ENCODE results near the gene TUT4. TPM values are rescaled to one million over a fixed set of nuclear protein-coding genes. Genes with fewer than 3 reads are reported as not detected.

Gene TUT4
- total and polyA plus RNA-seq, 2 donors from 2014 or later, result 19.7 to 47.8 TPM

DNA sequence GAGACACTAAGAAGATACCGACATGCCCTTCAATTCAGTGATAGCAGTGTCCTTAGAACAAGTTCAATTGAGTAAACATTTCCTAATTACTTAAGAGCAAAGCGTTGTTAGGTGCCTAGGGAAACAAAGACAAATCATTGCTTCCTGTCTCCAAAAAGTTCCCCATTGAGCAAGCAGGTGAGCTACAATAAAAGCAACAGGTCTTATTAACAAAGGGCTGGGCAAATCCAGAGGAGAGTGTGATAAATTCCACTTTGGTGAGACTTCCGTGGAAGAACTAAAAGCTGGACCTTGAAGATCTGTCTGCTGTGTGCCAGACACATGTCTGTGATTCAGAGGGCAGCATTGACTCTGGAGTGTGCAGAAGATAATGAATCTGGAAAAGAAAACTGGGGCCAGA is 1.9 kb upstream of the TUT4 start:
- H3K9ac ChIP-seq (ENCODE audit: low read length in 3 of 3), result no peak overlapping the region
- H3K27ac ChIP-seq (ENCODE audit: low read depth in 2 of 2, low read length in 2 of 2), result no peak overlapping the region
- no peak overlapping the region for H3K4me3 ChIP-seq (ENCODE audit: low read length in 3 of 3)
- intact Hi-C loops (cut with DNase I), result no loop called here
- DNase-seq (peak in 2 of 5 donors; percentile 12 to 25), FAIRE-seq (no peak)
- TF ChIP-seq, protein P1, sequence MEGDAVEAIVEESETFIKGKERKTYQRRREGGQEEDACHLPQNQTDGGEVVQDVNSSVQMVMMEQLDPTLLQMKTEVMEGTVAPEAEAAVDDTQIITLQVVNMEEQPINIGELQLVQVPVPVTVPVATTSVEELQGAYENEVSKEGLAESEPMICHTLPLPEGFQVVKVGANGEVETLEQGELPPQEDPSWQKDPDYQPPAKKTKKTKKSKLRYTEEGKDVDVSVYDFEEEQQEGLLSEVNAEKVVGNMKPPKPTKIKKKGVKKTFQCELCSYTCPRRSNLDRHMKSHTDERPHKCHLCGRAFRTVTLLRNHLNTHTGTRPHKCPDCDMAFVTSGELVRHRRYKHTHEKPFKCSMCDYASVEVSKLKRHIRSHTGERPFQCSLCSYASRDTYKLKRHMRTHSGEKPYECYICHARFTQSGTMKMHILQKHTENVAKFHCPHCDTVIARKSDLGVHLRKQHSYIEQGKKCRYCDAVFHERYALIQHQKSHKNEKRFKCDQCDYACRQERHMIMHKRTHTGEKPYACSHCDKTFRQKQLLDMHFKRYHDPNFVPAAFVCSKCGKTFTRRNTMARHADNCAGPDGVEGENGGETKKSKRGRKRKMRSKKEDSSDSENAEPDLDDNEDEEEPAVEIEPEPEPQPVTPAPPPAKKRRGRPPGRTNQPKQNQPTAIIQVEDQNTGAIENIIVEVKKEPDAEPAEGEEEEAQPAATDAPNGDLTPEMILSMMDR (IDR thresholded peaks at IDR 0.05; ENCODE audit: borderline replicate concordance, extremely low read depth, insufficient read depth), result no peak
- no peaks in the 10 kb centered on the region for H3K9me3 ChIP-seq (ENCODE audit: control insufficient read depth in 2 of 3, insufficient read depth in 1 of 3, low read length in 3 of 3)
- H3K36me3 ChIP-seq (ENCODE audit: control insufficient read depth in 2 of 3, insufficient read depth in 3 of 3, low read length in 3 of 3), result no peaks in the 10 kb centered on the region
- no peaks in the 10 kb centered on the region for H3K27me3 ChIP-seq (ENCODE audit: control insufficient read depth, insufficient read depth, low read length)
- H3K4me1 ChIP-seq (ENCODE audit: control insufficient read depth in 2 of 3, insufficient read depth in 2 of 3, low read depth in 1 of 3, low read length in 3 of 3), result peaks cover 0 to 3% (median 3%) of the 10 kb centered on the region in 3 donors

DNA sequence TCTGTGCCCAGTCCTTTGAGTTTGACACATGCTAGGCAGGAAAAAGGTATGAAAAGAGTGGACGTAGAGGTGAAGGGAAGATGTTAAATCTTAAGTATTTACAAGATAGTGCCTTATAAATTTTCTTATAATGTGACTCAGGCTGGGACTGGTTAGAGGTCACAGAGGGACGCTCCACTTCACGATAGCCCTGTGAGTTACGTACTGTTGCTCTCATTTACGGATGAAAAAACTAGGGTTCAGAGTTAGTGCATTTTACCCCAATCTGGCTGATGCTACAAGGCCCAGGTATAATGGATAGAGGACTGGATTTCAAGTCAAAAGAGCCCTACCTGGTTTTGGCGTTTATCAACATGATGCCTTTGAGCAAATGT is 1.4 kb upstream of the TUT4 start:
- H3K27me3 ChIP-seq (ENCODE audit: control insufficient read depth, insufficient read depth, low read length), result no peaks in the 10 kb centered on the region
- H3K4me1 ChIP-seq (ENCODE audit: control insufficient read depth in 2 of 3, insufficient read depth in 2 of 3, low read depth in 1 of 3, low read length in 3 of 3), result peaks cover 0 to 3% (median 3%) of the 10 kb centered on the region in 3 donors
- no peaks in the 10 kb centered on the region for H3K36me3 ChIP-seq (ENCODE audit: control insufficient read depth in 2 of 3, insufficient read depth in 3 of 3, low read length in 3 of 3)
- no peaks in the 10 kb centered on the region for H3K9me3 ChIP-seq (ENCODE audit: control insufficient read depth in 2 of 3, insufficient read depth in 1 of 3, low read length in 3 of 3)
- H3K27ac ChIP-seq (ENCODE audit: low read depth in 2 of 2, low read length in 2 of 2), result no peak overlapping the region
- no peak for FAIRE-seq
- intact Hi-C loops (cut with DNase I), result no loop called here
- TF ChIP-seq, protein P1 (IDR thresholded peaks at IDR 0.05; ENCODE audit: borderline replicate concordance, extremely low read depth, insufficient read depth), result no peak
- peak overlapping the region in 2 of 3 donors; percentile 65 to 80 for H3K4me3 ChIP-seq (ENCODE audit: low read length in 3 of 3)
- no peak for DNase-seq
- H3K9ac ChIP-seq (ENCODE audit: low read length in 3 of 3), result peak overlapping the region in 2 of 3 donors; percentile 54 to 90

DNA sequence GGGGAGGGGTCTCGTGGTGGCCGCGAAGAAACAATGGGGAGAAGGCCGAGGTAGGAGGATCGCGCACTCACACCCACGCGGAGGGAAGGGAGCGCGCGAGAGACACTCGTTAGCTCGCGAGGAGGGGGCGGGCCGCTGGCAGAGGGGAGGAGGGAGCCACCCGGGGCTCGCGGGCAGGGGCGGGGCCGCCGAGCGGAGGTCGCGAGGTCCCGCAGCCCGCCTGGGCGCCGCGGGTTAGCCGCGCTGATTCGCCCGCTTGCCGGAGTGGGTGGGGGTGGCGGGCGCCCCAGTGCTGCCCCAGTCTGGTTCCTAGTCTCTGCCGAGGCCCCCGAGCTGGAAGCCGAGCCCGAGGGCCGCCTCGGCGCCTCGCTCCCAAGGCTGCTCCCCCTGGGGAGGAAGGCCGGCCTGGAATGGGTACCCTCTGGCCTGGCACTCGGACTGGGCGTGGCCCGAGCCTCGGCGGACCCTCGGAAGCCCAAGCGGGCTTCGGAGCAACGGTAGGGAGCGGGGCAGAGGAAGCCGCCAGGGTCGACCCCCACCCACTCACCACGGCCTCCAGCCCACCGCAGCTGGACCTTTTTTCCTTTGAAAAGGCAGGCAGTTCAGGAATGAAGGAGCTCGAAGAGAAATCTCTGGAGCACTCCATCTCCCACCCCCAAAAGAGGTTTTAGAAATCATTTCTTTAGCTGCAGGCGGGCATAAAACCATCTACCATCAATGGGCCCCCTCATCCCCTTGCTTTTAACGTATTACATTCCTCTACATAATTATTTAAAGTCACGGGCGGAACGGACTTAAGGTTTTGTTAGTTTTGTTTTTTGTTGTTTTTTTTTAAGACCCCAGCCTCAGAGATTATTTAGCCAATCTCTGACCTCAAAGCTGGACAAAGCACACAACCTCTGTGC is 722 bp upstream of the TUT4 start:
- intact Hi-C loops (cut with DNase I), result no loop called here
- peak overlapping the region; percentile 65 to 80 (median 69) for H3K4me3 ChIP-seq (ENCODE audit: low read length in 3 of 3)
- no peaks in the 10 kb centered on the region for H3K27me3 ChIP-seq (ENCODE audit: control insufficient read depth, insufficient read depth, low read length)
- peaks cover 0 to 3% (median 3%) of the 10 kb centered on the region in 3 donors for H3K4me1 ChIP-seq (ENCODE audit: control insufficient read depth in 2 of 3, insufficient read depth in 2 of 3, low read depth in 1 of 3, low read length in 3 of 3)
- H3K9ac ChIP-seq (ENCODE audit: low read length in 3 of 3), result peak overlapping the region; percentile 54 to 90 (median 74)
- no peaks in the 10 kb centered on the region for H3K36me3 ChIP-seq (ENCODE audit: control insufficient read depth in 2 of 3, insufficient read depth in 3 of 3, low read length in 3 of 3)
- no peak for FAIRE-seq
- DNase-seq, result peak in 4 of 5 donors; percentile 93 to 96 (median 95)
- H3K27ac ChIP-seq (ENCODE audit: low read depth in 2 of 2, low read length in 2 of 2), result peak overlapping the region; percentile 86 to 94
- TF ChIP-seq, protein P1 (IDR thresholded peaks at IDR 0.05; ENCODE audit: borderline replicate concordance, extremely low read depth, insufficient read depth), result no peak
- H3K9me3 ChIP-seq (ENCODE audit: control insufficient read depth in 2 of 3, insufficient read depth in 1 of 3, low read length in 3 of 3), result no peaks in the 10 kb centered on the region

All from kidney (tissue), 14 donors.